Ishikawa (cell line): ENCODE measurements around the gene MRPS21.

Source experiments
- CEBPB ChIP-seq: IDR thresholded peaks from 2 replicates; pipeline ENCODE4 v1.6.1; 2012
- EGR1 ChIP-seq: IDR thresholded peaks from 2 replicates; pipeline ENCODE4 v1.6.1; 2012
- EP300 ChIP-seq: IDR thresholded peaks from 2 replicates; pipeline ENCODE4 v1.6.1; 2012; ENCODE audit warnings: borderline replicate concordance
- FOXM1 ChIP-seq: IDR thresholded peaks from 2 replicates; pipeline ENCODE4 v1.6.1; 2012; ENCODE audit warnings: low read depth, borderline replicate concordance
- RAD21 ChIP-seq: IDR thresholded peaks from 2 replicates; pipeline ENCODE4 v1.6.1; 2012; ENCODE audit warnings: low read depth
- TCF12 ChIP-seq: IDR thresholded peaks from 2 replicates; pipeline ENCODE4 v1.6.1; 2012; ENCODE audit warnings: low read depth
- TEAD4 ChIP-seq: IDR thresholded peaks from 2 replicates; pipeline ENCODE4 v1.6.1; 2012
- YY1 ChIP-seq: IDR thresholded peaks from 2 replicates; pipeline ENCODE4 v1.6.1; 2012; ENCODE audit warnings: low read depth
- ZBTB7A ChIP-seq: IDR thresholded peaks from 2 replicates; pipeline ENCODE4 v1.6.1; 2012; ENCODE audit warnings: low read depth
- TF ChIP-seq, protein P1 (sequence below): IDR thresholded peaks from 2 replicates; pipeline ENCODE4 v1.6.1; 2012

DNA sequence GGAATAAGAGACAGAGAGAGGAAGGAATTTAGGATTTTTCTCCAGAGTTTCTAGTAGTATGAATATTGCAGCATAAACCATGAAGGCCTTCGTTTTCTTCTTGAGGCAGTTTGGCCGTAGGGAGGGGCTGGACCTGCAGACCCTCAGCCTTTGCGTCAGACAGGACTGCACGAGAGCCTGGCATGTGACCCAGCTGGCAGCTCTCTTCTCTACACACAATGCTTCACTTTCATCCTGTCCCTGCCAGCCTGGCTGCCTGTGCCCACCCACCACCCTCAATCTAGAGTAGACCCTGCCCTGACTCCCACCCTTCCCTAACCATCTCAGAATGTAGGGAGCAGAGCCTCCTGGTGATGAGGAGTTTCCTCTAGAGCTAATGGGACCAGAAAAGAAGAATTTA is 34.4 kb upstream of the MRPS21 start:
- TF ChIP-seq, protein P1, sequence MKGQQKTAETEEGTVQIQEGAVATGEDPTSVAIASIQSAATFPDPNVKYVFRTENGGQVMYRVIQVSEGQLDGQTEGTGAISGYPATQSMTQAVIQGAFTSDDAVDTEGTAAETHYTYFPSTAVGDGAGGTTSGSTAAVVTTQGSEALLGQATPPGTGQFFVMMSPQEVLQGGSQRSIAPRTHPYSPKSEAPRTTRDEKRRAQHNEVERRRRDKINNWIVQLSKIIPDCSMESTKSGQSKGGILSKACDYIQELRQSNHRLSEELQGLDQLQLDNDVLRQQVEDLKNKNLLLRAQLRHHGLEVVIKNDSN, result no peak
- TF ChIP-seq EGR1, result no peak
- no peak for TF ChIP-seq CEBPB
- TF ChIP-seq YY1, result no peak
- TF ChIP-seq EP300, result no peak
- TF ChIP-seq TCF12, result no peak
- TF ChIP-seq TEAD4, result no peak
- no peak for TF ChIP-seq RAD21
- no peak for TF ChIP-seq ZBTB7A
- no peak for TF ChIP-seq FOXM1
